Thymus (tissue), 11 donors: ENCODE results near the gene KCNJ1. TPM values are rescaled to one million over a fixed set of nuclear protein-coding genes. Genes with fewer than 3 reads are reported as not detected.

Experiments used
- DNase-seq, 9 donors: peaks; one replicate each; pipeline ENCODE4 v3.0.0-alpha.2; 2013; ENCODE audit warnings: low spot score in 9 of 9, low read depth in 6 of 9, missing footprints in 1 of 9
- H3K27ac ChIP-seq, 2 donors: one replicate each; pipeline ENCODE4 v1.5.1; 2013; ENCODE audit warnings: control low read depth in 1 of 2, low read depth in 1 of 2, low read length in 1 of 2, mild to moderate bottlenecking in 1 of 2, moderate library complexity in 1 of 2
- H3K27me3 ChIP-seq, 2 donors: one replicate each; pipeline ENCODE4 v1.5.1; 2013; ENCODE audit warnings: low read length in 1 of 2; ENCODE audit not compliant: control insufficient read depth in 2 of 2, insufficient read depth in 1 of 2
- H3K36me3 ChIP-seq, 2 donors: one replicate each; pipeline ENCODE4 v1.5.1; 2013; ENCODE audit warnings: low read length in 1 of 2, mild to moderate bottlenecking in 1 of 2, moderate library complexity in 1 of 2; ENCODE audit not compliant: control insufficient read depth in 2 of 2, insufficient read depth in 2 of 2
- H3K4me1 ChIP-seq, 2 donors: one replicate each; pipeline ENCODE4 v1.5.1; 2013; ENCODE audit warnings: low read length in 2 of 2; ENCODE audit not compliant: control insufficient read depth in 2 of 2, insufficient read depth in 2 of 2
- H3K4me3 ChIP-seq, 2 donors: one replicate each; pipeline ENCODE4 v1.5.1; 2013; ENCODE audit warnings: low read length in 2 of 2, control low read depth in 1 of 2, mild to moderate bottlenecking in 1 of 2
- H3K9me3 ChIP-seq, 2 donors: one replicate each; pipeline ENCODE4 v1.5.1; 2013; ENCODE audit warnings: low read length in 1 of 2, mild to moderate bottlenecking in 1 of 2; ENCODE audit not compliant: control insufficient read depth in 2 of 2, insufficient read depth in 1 of 2
- WGBS: extraction: QIAGEN DNeasy Blood & Tissue Kit; methylation state at CpG from one replicate; pipeline ENCODE4 v1.1.7; 2013; 5-methylcytosine and 5-hydroxymethylcytosine counted together
- polyA plus RNA-seq: library from polyadenylated mRNA; stranded (reverse); fragments of 200-250 nt; gene quantifications from one replicate; pipeline ENCODE4 v1.2.3, GENCODE V29; 2013
- total RNA-seq: library from RNA; stranded (reverse); fragments of 120-200 nt; gene quantifications from one replicate; pipeline ENCODE4 v1.2.4, GENCODE V29; 2013
- donor health status: healthy.

KCNJ1 gene
- total and polyA plus RNA-seq, 2 donors = 0.18 to 0.19 TPM

DNA sequence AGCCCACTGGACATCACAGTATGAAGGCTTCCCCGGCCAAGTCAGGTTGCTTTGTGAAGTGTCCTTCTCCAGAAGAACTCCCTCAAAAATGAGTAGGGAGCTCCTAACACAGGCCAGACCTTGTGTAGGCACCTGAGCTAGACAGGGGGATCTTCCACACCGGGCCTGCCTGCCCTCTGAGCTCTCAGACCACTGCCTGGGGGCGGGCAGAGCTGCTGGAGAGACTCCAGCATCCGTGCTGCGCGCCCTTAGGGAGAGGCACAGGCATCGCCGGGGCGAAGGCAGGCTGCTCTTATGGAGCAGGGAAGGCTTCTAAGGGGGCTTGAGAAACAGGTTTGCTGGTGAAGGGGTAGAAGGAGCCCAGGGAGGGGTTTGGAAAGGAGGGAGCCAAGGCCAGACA, 28.4 kb upstream of the KCNJ1 start:
- Histone ChIP-seq H3K4me3 (no peak overlapping the region), H3K36me3 (no peaks in the 10 kb centered on the region), H3K27ac (no peak overlapping the region), H3K9me3 (no peaks in the 10 kb centered on the region), H3K27me3 (peaks cover 19 to 69% of the 10 kb centered on the region in 2 donors), H3K4me1 (peaks cover 0 to 1% of the 10 kb centered on the region in 2 donors)
- no peak for DNase-seq
- WGBS = 96% methylated on average over 9 of the region's 9 CpGs

DNA sequence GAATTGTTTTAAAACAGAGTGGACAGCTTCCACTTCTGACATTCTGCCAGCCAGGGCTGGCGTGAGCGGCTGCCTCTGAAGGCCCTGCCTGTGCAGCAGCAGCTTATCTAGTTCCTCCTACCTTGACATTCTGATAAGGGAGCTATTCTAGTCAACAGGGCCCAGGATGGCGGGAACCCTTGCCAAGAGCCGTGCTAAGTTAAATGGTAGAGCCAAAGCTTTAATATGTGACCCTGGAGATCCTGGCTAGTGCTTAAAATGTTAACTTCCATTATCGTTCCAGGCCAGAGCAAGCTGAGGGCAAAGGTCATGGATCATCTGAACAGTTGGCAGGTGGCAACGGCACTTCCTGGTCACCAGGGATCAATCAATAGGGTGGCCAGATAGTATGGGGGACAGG, 27.6 kb upstream of the KCNJ1 start:
- H3K4me3 ChIP-seq = no peak overlapping the region
- no peak overlapping the region for H3K27ac ChIP-seq
- peaks cover 0 to 4% of the 10 kb centered on the region in 2 donors for H3K4me1 ChIP-seq
- no peak for DNase-seq
- 80% methylated on average over 6 of the region's 6 CpGs for WGBS
- no peaks in the 10 kb centered on the region for H3K9me3 ChIP-seq
- no peaks in the 10 kb centered on the region for H3K36me3 ChIP-seq
- peaks cover 27 to 73% of the 10 kb centered on the region in 2 donors for H3K27me3 ChIP-seq

DNA sequence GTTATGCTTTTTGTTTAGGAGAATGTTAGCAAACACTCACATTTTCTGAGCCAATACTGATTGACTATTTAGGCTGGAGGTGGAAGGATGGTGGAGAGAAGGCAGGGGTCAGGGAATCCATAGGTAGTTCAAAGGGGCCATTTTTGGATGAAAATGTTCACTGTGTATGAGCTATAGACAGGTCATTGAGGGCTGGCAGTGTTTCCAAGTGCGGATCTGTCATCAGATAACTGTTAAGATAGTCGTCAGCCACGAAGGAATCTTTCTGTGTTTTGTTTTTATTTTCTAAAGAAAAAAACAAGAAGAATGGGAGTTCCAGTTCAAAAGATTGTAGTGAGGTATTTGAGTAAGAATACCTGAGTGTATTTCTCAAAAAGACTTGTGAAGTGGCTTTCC, 27.2 kb upstream of the KCNJ1 start:
- Histone ChIP-seq H3K4me1 (peaks cover 0 to 4% of the 10 kb centered on the region in 2 donors), H3K27ac (no peak overlapping the region)
- WGBS = 92% methylated on average over 3 of the region's 3 CpGs

GRCh38 chr11:128893578-128894285, 26.6 kb upstream of the KCNJ1 start:
- Histone ChIP-seq H3K27me3 (peaks cover 31 to 79% of the 10 kb centered on the region in 2 donors), H3K36me3 (no peaks in the 10 kb centered on the region), H3K9me3 (no peaks in the 10 kb centered on the region), H3K27ac (no peak overlapping the region), H3K4me3 (no peak overlapping the region), H3K4me1 (peaks cover 0 to 4% of the 10 kb centered on the region in 2 donors)
- DNase-seq = no peak
- WGBS = 34% methylated on average over 9 of the region's 9 CpGs

More for the DNA sequence above, 27.2 kb upstream of the KCNJ1 start:
- DNase-seq = no peak
- Histone ChIP-seq H3K27me3 (peaks cover 31 to 76% of the 10 kb centered on the region in 2 donors), H3K4me3 (no peak overlapping the region), H3K36me3 (no peaks in the 10 kb centered on the region), H3K9me3 (no peaks in the 10 kb centered on the region)

- WGBS = 92% methylated on average over 4 of the region's 4 CpGs
- peaks cover 34 to 79% of the 10 kb centered on the region in 2 donors for H3K27me3 ChIP-seq
- H3K36me3 ChIP-seq = no peaks in the 10 kb centered on the region
- DNase-seq = no peak
- no peak overlapping the region for H3K27ac ChIP-seq
- no peak overlapping the region for H3K4me3 ChIP-seq
- peaks cover 0 to 8% of the 10 kb centered on the region in 2 donors for H3K4me1 ChIP-seq
- no peaks in the 10 kb centered on the region for H3K9me3 ChIP-seq
These were observed 25.9 kb upstream of the KCNJ1 start for GRCh38 chr11:128892866-128893565.

- H3K4me1 ChIP-seq = peaks cover 0 to 9% of the 10 kb centered on the region in 2 donors
- H3K27me3 ChIP-seq = peaks cover 39 to 90% of the 10 kb centered on the region in 2 donors
- peak overlapping the region in 1 of 2 donors; percentile 22 for H3K4me3 ChIP-seq
- WGBS = 53% methylated on average over 6 of the region's 6 CpGs
- H3K9me3 ChIP-seq = no peaks in the 10 kb centered on the region
- H3K36me3 ChIP-seq = no peaks in the 10 kb centered on the region
- no peak for DNase-seq
- H3K27ac ChIP-seq = no peak overlapping the region
These were observed 24.9 kb upstream of the KCNJ1 start for GRCh38 chr11:128891913-128892398.

- Histone ChIP-seq H3K27me3 (peaks cover 39 to 100% of the 10 kb centered on the region in 2 donors), H3K4me1 (peaks cover 0 to 9% of the 10 kb centered on the region in 2 donors), H3K4me3 (peak within 1 kb of the TSS; percentile 22 to 32), H3K9me3 (no peaks in the 10 kb centered on the region), H3K36me3 (no peaks in the 10 kb centered on the region), H3K27ac (no peak within 1 kb of the TSS)
- 2% methylated on average over 84 of the region's 85 CpGs for WGBS
- no peak for DNase-seq
These were observed 23.7 kb upstream of the KCNJ1 start, which contains the start of gene KCNJ5 for GRCh38 chr11:128890543-128891368. KCNJ5 (plus strand) TSS chr11:128891356; CDS start chr11:128911274, 19,918 bp downstream.

- no peak overlapping the region for H3K27ac ChIP-seq
- H3K4me3 ChIP-seq = no peak overlapping the region
- H3K27me3 ChIP-seq = peaks cover 42 to 98% of the 10 kb centered on the region in 2 donors
- peaks cover 0 to 9% of the 10 kb centered on the region in 2 donors for H3K4me1 ChIP-seq
- no peaks in the 10 kb centered on the region for H3K36me3 ChIP-seq
- WGBS = 40% methylated on average over 9 of the region's 9 CpGs
- no peaks in the 10 kb centered on the region for H3K9me3 ChIP-seq
- no peak for DNase-seq
These were observed 23.1 kb upstream of the KCNJ1 start for GRCh38 chr11:128890216-128890542.
